ENCODE results near the gene FZR1.

The FZR1 gene

DNA sequence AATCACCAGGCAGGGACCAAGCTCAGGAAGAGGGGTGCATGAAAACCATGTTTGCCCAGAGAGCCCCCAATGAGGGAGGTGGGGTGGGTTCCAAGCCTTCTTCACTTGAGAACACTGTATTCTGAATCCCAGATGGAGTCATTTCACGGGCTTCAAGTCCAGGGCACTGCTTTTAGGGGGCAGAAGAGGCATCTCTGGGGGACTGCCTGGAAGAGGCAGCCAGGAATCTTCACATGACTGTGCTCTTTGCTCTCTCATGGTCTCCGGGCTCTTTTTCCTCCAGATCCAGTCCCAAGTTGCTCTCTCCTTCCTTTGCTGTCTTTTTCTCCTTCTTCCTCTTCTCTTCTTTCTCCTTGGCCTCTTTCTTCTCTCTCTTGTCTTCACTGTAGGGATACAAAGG lies 31.5 kb upstream of the FZR1 start:
- no peak for DNase-seq

DNA sequence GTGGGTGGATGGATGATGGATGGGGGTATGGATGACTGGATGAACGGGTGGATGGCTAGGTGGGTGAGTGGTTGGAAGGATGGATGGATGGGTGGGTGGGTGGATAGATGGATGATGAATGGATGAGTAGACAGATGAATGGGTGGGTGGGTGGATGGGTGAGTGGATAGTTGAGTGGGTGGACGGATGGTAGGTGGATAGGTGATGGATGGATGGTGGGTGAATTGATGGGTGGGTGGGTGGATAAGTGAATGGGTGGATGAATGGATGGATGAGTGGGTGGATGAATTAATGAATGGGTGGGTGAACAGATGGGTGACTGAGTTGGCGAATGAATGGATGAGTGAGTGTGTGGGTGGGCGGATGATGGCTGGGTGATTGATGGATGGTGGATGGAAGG lies 30.7 kb upstream of the FZR1 start:
- no peak for DNase-seq

DNA sequence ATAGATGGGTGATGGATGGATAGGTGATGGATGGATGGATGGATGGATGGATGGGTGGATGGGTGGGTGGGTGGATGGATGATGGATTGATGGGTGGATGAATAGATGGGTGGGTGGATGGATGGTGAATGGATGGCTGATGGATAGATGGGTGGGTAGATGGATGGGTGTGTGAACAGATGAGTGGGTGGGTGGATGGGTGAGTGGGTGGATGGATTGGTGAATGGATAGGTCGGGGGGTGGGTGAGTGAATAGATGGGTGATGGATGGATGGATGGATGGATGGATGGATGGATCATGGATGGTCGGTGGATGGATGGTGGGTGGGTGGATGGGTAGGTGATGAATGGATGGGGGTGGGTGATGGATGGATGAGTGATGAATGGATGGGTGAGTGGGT lies 29.3 kb upstream of the FZR1 start:
- no peak for DNase-seq

DNA sequence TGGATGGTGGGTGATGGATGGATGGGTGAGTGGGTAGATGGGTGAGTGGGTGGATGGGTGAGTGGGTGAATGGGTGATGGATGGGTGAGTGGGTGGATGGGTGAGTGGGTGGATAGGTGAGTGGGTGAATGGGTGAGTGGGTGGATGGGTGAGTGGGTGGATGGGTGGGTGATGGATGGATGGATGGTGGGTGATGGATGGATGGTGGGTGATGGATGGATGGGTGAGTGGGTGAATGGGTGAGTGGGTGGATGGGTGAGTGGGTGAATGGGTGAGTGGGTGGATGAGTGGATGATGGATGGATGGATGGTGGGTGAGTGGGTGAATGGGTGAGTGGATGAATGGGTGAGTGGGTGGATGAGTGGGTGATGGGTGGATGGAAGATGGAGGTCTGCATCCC lies 28.6 kb upstream of the FZR1 start:
- DNase-seq = no peak

DNA sequence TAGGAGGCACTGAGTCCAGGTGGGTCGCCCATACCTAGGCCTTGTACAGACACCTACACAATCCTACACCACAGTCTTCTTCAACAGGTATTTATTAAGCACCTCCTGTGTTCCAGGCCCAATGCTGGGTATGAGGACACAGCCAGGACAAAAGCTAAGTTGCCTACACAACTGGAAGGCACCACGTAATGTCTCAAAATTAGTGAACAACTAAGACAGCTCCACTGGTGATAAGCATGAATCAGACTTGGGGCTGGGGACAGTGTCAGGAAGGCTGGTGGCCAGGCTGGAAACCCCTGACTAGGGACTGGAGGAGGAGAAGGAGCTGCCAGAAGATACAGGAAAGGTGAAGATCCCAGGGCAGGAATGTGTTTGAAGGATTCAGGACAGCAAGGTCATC lies 28.2 kb upstream of the FZR1 start:
- DNase-seq = no peak

DNA sequence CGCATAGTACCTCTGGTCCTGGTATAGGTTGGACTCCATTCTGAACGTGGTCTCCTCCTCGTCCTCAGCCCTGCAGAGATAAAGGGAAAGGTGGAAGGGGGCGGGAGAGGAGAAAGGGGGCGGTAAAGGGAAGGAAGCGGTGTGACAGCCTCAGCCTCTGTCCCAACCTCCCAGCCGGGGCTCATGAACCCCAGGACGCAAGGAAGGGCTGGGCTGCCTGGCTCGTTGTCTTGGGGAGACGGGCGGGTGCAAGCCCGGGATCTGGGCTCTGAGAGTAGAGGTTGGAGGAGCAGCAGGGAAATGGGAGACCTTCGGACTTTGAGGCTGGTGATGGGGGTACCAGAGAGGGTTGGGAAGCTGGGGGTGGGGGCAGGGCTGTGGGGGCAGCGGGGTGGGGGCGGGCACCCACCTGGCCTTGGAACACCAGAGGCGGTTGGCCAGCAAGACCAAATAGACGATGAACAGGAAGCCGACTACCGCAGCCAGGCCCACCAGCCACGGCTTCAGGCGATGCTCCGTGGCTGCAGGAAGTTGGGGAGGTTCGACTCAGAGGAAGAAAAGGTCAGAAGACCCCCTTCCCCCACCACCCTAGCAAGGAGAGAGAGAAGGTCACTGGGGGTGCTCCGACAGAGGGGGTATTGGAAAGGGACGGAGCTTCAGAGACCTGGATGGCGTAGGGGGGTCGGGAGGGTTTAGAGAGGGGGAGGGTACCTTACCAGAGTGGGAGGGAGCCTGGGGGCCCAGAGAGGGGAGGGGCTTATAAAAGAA lies 27.5 kb upstream of the FZR1 start:
- no peak for DNase-seq

DNA sequence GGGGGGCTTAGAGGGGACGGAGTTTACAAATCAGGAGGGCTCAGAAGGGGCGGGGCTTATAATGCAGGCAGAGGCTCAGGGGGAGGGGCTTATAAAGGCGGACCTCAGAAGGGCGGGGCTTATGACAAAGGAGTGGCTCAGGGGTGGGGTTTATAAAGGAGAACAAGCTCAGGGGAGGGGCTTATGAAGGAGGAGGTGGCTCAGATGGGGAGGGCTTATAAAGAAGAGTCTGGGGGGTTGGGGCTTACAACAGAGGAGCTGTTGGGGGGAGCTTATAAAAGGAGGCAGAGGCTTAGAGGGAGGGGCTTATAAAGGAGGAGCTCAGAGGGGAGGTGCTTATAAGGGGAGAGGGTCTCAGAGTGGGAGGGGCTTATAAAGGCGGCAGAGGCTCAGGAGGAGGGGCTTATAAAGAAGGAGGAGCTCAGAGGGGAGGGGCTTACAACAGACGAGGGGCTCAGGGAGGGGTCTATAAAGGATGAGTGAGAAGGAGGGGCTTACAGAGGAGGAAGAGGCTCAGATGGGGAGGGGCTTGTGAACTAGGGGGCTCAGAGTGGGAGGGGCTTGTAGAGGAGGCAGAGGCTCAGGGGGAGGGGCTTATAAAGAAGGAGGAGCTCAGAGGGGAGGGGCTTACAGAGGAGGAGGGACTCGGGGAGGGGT lies 26.8 kb upstream of the FZR1 start:
- DNase-seq = no peak

DNA sequence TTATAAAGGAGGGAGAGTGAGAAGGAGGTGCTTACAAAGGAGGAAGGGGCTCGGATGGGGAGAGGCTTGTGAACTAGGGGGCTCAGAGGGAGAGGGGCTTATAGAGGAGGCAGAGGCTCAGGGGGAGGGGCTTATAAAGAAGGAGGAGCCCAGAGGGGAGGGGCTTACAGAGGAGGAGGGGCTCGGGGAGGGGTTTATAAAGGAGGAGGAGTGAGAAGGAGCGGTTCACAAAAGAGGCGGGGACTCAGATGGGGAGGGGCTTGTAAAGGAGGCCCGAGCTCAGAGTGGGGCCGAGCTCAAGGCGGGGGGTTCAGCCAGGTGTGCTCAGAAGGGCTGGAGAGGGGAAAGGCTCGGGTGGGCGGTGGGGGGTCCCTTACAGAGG lies 26.3 kb upstream of the FZR1 start:
- no peak for DNase-seq

DNA sequence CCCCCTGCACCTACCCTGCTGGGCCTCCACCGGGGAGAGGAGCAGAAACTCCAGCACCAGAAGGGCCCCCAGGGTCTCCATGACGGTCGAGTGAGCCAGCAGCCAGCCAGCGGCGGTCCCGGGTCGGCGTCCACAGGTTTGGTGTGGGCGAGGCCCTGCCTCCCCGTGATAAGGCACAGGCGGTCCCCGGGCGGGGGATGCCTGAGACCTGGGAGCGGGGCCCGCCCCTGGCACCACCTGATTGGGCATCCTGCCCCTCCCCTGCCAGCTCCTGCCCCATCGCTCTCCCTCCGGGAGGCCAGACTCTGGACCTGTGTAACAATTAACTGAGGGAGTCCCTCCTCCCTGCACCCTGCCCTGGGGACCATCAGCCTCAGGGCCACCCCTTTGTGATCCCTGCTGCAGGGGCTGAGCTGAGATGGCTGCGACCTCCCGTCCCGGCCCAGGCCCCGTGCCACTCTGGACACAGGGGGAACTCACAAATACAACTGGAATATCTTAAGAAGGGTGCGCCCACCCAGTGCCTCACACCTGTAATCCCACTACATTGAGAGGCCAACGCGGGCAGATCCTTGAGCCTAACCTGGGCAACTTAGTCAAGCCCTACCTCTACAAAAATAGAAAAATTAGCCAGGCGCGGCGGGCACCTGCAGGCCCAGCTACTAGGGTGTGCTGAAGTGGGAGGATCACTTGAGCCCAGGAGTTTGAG lies 25.6 kb upstream of the FZR1 start, which contains the start of gene SMIM24:
SMIM24 (minus strand) TSS at position 143 of the 709 bp plus-strand sequence; CDS start at position 81, 62 bp downstream.
- DNase-seq = no peak

DNA sequence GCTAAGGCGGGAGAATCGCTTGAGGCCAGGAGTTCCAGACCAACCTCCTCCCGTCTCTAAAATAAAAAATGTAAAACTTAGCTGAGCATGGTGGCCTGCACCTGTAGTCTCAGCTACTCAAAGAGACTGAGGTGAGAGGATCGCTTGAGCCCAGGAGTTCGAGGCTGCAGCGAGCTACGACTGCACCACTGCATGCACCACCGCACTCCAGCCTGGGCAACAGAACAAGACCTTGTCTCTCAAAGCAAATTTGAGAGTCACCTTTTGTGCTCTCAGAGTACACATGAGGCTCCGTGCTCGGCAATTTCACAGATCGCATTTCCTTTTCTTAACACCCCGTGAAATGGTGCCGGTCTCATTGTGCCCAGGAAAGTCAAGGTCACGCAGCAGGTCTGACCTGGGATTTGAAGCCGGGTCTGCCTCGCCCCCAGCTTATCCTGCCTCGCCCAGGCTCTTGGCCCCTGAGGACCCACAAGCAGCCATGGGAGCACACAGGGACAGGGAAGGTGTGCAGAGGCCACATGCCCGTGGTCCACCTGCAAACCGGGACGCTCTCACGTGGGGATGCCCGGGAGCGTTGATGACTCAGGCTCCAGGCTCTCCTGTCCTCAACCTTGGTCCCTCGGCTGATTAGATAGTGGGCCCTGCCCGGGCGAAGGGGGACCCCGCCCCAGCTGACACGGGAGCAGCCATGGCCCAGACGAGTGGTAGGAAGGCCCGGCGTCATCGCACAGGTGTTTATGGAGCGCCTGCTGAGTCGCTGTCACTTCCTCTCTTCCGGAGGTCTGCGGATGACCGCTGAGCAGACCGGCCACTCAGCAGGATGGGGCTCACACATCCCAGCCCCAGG lies 24.6 kb upstream of the FZR1 start:
- no peak for DNase-seq

DNA sequence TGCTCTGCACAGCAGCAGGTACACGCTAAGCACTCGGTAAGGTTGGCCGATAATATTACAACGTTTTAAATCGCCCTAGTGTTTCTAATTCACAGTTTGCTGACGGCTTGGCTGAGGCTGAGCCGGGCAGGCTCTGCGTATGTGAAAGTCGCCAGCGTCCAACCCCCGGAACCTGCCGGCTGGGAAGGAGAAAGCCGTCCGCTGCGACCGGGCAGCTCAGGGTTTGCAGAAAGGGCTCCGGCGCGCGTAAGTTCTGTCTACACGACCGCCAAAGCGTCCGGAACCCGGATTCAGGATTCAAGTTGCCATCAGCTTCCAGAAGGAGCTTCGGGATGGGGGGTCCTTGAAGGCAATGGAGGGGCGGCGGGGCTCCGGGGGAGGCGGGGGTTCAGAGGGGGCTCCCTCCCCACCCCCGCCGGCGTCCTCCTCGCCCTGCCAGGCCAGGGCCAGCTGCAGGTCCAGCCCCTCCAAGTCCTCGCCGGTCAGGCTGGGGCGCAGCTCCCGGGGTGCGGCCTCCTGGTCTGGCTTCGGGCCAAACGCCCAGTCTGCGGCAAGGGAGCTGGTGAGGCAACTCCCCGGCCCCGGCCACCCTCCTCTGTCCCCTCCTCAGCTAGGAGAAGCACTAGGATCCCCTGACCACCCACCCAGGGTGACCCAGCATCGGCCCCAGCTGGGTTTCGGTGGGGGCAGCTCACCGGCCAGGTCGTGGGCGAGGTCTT lies 23.4 kb upstream of the FZR1 start:
- DNase-seq = no peak

DNA sequence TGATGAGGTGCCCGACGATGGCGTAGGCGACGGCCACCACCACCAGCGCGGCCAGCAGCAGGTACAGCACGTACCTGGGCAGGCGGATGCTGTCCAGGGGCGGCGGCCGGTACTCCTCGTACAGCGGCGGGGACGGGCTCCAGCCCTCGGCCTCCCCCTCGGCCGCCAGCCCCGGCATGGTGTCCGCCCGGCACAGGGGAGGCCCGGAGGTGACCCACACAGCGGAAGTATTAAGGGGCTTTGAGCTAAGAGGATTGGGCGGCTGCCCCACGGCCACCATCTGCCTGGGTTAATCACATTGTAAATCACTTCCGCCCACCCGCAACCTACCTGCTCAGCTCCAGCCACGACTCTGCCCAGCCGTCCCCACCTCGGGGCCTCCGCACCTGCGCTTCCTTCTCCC lies 22.9 kb upstream of the FZR1 start, which contains the start of gene SMIM44:
SMIM44 (minus strand) TSS at position 216 of the 403 bp plus-strand sequence; CDS start at position 178, 38 bp downstream.
- DNase-seq = no peak

DNA sequence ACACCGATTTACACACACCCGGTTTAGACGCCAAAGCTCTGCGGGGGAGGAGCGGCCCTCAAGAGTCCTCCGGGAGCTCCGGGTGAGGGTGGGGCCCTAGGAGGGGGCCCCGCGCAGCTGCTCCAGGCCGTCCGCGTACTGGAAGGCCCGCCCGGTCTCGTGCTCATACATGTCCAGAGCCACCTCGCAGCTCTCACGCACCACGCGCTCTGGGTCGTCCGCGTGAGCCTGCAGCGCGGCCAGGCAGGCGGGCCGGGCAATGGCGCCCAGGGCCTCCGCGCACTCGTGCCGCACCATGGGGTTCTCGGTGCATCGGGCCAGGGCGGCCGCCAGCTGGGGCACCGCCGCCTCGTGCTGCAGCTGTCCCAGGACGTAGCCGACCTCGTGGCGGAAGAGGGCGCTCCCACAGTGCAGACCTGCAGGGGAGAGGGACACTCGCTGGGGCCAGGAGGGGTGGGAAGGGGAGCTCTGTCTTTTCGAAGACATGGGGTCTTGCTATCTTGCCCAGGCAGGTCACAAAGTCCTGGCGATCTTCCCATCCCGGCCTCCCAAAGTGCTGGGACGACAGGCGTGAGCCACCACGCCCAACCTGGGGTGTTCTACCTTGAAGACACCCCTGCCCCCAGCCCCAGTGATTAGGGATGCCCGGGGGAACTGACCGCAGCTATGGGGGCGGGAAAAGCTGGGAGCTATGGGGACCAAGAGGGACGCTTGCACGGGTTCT lies 14.6 kb upstream of the FZR1 start:
- no peak for DNase-seq

DNA sequence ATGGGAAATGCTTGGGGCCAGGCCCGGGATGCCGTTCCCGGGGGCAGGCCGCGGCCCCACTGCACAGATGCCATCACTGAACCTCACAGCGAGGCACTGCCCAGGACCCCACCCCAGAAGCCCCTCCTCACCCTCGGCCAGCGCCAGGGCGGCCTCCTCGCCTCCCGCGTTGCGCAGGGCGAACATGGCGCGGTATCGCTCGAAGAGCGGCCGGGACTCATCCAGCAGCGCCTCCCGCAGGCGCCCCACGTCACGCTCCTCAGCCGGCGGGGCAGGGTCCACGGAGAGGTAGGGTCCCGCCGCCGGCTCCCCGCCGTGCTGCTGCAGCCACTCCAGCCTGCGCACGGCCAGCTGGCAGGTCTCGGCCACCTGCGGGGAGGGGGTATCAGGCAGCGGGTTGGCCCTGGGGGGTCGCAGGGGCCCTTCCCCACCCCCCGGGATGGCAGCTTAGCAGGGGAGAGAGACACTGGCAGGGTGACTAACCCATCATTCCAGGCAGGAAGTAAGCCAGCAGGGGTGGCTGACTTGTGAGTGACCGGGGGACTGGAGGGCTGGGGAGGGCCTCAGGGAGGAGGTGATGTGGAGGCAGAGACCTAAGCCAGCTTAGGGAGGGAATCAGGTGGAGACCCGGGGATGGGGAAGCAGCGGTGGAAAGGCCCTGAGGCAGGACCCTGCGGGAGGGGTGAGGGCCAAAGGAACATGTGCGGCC lies 13.8 kb upstream of the FZR1 start:
- no peak for DNase-seq

DNA sequence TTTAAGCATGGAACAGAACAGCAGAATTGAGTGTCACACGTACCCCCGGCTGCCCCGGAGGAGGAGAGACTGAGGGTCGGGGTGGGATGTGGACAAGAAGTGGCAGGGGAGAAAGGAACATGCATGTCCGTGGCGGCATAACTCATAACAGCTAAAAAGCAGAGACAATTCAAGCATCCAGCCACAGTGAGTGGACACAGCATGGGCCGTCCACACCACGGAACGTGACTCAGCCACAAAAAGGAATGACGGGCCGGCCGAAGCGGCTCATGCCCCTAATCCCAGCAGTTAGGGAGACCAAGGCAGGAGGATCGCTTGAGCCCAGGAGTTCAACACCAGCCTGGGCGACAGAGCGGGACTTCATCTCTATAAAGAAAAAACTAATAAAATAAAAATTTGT lies 13.2 kb upstream of the FZR1 start:
- DNase-seq = no peak

DNA sequence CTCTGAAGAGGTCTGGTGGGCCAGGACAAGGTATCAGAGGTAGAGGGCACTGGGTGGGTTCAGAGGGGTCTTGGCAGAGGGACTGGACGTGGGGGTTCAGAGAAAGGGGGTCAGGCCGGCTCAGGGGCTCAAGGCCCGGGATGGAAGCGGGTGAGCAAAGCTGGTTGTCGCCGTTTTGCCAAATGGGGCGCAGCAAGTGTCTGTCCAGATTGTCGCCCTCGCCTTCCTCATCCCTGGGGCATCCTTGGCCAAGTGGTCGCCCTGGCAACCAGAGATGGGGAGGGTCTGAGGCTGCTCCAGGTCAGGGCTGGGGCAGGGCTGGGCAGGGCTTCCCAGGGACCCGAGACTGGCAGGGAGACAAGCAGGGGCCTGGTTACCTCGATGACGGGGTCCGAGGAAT lies 12.5 kb upstream of the FZR1 start:
- no peak for DNase-seq

DNA sequence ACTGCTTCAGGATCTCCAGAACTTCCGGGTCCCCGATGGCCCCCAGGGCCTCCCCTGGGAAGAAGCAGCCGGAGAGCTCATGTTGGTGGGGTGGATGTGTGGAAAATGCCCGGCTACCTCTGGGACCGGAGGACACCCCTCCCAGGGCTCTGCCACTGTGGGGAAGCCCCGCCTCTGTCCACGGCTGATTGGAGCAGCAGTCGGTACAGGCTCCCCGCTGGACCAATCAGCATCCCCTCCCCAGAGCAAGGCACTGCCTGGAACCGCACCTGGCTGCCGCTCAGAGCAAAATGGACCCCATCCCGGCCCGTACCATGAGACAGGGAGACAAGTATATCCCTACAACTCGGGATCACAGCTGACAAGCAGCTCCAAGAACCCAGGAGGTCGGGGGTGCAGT lies 12.1 kb upstream of the FZR1 start:
- no peak for DNase-seq

DNA sequence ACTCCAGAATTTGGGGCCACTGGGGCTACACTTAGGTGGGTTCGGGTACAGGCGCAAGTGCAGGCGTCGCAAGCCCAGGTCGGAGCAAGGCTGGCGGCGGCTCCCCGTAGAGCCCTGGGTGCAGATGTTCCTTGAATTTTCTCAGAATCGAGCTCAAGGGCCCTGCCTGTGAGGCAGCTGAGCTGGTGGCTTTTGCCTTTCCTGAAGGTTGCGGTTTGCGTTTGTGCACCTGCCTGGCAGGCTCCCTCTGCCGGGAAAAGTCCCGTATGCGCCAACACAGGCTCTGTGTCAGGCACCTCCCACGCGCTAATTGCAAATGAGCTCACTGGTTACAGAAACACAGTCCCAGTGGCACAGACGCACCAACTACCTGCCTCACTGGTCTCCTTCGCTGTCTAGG lies 11.6 kb upstream of the FZR1 start:
- no peak for DNase-seq

DNA sequence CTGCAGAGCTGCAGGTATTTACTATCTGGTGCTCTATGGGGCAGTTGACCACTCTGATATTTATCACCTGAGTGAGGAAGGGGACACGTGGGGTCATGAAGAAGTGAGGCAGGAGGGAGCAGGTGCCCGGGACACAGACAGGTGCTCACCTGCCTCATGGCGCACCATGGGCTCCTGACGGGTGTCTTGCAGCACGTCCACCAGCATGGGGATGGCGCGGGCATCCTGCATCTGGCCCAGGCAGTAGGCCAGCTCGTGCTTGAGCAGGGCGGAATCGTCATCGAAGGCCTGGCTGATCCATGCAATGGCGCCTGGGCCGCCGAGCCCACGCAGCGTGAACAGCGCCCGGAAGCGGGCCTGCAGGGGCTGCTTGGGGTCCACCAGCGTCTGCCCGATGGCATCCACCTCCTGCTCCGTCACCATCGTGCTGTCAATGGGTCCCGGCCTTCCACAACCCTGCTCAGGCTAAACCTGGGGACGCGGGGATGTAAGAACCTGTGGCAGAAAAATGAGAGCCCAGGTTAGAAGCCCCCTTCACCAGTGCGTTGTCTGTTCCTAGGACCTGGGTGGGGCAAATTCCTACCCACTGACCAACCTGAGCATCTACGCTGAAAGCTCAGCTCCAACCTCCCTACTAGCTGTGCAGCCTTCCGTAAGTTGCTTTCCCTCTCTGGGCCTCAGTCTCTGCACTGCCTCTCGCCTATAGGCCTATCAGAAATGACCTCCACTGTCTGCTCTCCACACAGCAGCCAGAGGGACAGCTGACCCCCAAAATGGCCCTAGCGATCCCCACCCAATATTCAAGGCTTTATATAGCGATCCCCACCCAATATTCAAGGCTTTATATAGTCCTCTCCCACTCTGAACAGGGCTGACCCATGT lies 9.5 kb upstream of the FZR1 start:
- no peak for DNase-seq
